HCEC 1CT (cell line): ENCODE results near the gene UBE2I.
A peak's percentile ranks its signal among the peaks of the same experiment; 100 is the strongest.

ENCODE experiments used
- DNase-seq: peaks from one replicate; pipeline ENCODE4 v3.0.0-alpha.2; 2017

The UBE2I gene

DNA sequence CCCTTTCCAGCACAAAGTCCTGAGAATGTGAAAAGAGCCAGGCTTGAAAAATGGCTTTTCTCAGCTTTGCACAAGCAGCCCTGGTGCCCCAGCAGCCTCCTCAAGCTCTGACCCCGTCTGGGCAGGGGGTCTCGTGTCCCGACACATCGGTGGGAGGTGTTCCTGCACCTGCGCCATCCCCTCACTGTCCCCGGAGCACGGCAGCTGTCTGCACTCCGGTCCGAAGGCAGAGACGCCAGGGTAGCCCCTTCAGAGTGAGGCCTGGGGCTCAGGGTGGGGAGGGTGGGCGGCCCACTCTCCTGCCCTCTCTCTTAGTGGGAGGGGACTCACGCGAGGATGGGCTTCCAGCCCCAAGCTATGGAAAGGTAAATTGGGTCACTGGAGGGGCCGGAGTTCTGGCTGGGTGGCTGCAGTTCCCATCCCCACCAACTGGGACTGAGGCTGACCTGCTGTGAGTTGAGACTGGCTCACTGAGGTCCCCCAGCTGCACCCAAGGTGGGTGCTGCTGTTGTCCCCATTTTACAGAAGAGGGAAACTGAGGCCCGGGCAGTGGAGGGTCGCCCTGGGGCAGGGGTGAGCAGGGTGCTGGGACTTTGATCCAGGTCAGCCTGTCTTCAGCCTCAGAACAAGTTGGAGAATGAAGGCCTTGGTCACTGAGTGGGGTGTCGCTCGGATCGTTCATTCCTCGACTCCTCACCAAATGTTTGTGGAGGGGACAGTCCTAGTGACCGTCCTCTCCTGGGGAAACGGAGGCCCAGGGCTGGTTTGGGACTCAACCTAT lies 21.7 kb downstream of the UBE2I start:
- DNase-seq: no peak

DNA sequence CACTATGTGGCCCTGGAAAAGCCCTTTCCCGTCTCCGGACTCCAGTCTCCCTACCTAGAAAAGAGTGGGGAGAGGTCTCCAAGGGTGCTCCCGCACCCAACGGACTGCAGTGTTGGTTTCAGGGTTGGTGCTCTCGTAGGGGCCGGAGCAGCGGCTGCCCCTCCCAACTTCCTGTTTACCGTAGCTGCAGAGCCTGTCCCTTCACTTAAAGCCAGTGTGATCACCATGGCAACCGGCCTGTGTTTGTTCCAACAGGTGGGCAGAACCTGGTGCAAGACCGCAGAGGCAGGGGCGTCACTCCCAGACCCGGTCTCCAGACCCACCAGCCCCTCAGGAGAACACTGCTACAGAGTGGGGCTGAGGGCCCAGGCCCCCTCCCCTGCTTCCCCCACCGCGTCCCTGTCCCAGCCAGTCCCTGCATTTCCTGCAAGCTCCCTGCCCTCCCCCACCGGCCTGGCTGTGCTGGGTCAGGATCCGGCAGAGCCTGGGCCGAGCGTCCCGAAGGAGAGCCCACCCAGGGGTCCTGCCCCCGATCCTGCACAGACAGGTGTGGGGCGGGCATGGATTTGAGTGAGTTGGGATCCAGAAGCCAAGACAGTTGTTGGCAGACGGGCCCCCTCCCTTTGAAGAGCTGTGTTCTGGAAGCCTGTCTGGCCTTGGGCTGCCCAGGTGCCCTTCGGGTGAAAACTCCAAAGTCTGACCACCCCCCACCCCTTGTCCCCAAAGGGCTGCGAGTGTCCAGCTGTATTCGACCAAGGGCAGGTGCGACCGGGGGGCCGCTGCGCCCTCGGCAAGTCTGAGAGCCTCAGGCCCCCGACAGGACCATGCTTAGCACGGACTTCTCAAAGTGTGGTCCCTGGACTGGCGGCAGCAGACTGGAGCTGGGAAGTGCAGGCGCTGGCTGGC lies 22.5 kb downstream of the UBE2I start:
- peak; percentile 39 for DNase-seq

DNA sequence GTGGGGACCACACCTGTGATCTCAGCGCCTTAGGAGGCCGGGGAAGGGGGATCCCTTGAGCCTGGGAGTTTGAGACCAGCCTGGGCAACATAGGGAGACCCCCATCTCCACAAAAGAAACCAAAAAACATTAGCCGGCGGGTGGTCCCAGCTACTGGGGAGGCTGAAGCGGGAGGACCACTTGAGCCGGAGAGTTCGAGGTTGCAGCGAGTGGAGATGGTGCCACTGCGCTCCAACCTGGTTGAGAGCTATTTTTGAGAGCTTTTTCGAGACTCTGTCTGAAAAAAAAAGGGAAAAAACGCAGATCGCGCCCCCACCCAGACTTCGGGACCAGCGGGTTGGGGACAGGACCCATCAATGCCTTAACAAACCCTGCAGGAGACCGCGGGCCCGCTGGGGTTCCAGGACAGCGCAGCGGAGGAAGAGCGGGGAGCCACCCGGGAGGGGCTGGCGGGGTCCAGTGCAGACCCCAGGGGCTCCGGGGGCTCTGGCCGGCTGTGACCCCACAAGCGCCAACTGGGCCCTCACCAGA lies 23.2 kb downstream of the UBE2I start:
- no peak for DNase-seq

DNA sequence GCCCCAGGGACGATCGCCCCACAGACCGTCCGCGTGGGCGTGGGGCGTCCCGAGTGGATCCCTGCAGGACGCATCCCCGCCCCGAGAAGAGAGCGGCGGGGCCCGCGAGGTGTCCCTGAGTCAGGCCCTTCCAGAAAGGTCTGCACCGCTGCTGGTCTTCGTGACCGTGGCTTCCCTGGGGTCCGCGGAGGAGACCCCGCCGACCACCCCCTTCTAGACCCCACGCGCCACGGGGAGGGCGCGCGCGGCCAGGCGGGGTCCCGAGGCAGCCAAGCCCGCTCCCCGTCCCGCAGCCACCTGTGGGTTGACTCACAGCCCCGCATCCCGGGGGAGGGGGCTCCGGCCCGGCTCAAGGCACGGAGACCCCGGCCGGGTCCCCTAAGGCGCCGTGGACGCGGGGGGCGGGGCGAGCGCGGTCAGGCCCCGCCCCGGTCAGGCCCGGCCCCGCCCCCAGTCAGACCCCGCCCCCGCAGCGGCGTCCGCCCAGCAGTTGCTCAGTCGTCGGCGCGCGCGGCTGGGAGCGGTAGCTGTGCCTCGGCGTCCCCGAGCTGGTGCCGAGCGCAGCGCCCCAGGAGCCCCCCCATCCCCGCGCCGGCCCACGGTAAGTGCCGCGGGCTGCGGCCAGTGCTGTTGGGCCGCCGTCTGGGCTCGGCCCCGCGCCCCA lies 23.8 kb downstream of the UBE2I start, which contains the start of gene BAIAP3:
Gene BAIAP3 (plus strand): TSS at position 497 of the 664 bp plus-strand sequence. CDS start 4,905 bp downstream, outside the sequence.
- no peak for DNase-seq

DNA sequence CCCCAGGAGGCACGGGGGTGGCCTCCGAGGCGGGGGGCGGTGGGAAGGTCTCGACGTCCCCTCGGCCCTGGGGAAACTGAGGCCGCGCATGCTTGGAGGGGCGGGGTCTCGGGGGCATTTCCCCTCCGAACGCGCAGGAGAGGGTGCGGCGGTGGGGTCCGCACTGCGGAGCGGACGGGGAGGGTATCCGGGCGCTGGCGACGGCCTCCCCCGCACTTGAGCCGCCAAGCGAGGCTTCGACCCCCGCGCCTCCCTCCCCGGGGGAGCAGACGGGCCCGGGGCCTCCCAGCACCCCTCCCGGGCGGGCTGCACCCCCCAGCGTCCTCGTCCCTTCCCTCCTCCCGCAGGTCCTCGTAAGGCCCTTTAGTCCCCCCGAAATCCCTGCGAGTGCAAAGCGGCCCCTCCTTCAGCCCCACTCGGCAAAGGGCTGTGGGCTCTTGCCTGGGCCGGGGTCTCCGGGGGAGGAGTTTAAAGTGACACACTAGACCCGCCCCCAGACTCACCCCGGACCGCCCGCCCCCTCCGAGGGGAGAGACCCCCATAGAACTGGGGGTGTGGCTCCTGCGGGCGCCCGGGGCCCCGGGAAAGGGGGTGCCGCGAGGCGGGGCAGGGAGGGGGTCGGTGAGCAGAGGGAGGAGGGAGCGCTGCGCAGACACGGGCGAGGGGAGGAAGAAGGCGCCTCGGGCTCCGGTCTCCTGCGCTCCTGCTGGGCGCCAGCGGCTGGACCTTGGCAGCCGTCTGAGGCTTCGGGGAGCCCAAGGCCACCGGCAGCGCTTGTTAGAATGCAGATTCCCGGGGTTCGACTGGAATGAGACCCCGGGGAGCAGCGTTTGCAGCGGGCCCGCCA lies 24.6 kb downstream of the UBE2I start:
- no peak for DNase-seq

DNA sequence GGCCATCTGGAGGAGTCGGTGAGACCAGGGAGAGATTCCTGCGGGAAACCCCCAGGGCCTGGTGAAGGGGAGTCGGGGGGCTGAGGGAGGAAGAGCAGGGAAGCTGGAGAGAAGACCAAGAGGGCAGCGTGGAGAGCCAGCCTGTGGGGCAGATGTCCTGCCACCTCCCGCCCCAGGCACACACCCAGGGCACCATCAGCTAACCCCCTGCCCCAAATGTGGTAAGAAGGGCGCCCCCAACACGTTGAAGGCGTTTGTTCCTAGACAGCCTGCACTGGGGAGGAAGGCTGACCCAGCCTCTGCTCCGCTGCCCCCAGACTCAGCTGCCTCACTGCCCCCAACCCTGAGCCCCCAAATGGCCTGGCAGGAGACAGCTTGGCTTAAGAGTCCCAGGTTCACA lies 25.3 kb downstream of the UBE2I start:
- no peak for DNase-seq

DNA sequence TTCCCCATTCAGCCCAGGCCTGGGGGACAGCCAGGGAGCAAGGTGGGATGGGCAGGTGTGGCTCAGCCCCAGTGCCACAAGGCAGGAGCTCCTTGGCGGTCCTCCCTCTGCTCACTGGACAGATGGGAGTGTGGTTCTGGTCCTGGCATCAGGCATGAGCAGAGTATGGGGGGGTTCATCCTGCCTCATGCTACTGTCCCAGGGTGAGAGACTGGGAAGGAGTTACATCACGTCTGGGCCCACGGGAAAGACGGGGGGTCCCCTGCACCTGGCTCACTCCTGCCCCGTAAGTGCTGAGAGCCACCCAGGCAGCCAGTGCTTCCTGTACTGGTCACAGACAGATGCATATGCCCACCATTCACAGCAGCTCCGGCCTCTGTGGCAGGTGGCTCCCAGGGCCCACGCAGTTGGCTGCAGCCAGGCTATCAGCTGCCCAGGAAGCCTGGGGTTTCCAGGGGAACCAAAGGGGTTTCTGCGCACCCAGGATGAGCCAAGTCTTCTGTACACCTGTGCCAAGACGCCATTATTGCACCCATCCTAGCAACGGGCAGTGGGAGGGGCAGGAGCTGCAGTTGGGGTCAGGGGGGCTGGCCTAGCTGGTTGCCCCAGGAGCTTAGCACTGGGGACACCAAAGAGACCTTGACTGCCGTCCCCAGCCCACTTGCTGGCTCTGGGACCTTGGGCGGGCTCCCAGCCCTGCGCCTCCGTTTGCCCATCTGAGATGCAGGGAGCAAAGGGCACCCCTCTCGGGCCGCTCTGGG lies 26.0 kb downstream of the UBE2I start:
- no peak for DNase-seq

DNA sequence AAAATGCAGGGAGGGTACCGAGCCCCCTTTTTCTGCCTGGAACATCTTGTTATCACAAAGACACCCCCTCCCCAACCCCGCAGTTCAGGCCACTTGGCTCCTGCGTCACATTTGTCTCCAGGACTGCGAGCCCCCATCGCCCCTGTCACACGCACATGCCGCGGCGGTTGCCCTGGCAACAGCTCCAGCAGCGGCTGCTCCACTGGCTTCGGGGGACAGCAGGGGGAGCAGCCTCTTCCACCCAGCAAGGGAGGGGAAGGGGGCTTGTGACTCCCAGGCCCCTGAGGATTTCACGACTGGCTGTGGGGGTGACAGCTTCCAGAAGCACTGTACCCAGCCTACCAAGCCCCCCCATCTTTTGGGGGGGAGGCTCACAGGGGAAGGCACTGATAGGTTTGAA lies 26.6 kb downstream of the UBE2I start:
- no peak for DNase-seq

DNA sequence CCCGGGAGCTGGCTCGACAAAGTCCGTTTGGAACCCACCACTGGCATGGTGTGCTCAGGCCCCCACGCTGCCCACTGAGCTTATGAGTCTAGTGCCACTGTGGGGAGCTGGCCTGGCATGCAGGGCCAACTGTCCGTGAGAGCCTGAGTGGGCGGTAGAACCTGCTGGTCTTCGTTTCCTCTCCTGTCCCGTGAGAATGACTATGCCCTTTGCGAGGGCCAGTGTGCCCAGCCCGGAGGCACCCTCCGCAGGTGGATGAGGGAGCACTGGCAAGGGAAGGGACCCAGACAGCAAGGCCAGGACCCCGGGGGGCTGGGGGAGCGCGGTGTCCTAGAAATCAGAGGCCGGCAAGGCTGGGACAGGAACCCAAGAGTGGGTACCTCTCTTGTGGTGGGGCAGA lies 27.2 kb downstream of the UBE2I start:
- DNase-seq: no peak

DNA sequence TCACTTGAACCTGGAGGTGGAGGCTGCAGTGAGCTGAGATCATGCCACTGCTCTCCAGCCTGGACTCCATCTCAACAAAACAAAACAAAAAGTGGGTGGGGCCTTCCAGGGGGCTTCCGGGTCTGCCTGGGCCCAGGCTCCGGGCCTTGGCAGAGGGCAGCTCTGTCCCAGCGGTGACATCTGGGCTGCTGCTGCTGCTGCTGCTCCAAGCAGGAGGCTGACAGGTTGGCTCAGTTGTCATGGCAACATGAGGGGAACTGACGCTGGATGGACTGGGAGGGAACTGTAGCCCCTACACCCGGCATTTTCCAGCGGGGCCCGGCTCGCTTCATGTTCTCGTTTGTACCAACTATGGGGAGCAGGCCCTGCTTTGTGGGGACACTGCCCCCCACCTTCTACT lies 28.1 kb downstream of the UBE2I start:
- DNase-seq: no peak

DNA sequence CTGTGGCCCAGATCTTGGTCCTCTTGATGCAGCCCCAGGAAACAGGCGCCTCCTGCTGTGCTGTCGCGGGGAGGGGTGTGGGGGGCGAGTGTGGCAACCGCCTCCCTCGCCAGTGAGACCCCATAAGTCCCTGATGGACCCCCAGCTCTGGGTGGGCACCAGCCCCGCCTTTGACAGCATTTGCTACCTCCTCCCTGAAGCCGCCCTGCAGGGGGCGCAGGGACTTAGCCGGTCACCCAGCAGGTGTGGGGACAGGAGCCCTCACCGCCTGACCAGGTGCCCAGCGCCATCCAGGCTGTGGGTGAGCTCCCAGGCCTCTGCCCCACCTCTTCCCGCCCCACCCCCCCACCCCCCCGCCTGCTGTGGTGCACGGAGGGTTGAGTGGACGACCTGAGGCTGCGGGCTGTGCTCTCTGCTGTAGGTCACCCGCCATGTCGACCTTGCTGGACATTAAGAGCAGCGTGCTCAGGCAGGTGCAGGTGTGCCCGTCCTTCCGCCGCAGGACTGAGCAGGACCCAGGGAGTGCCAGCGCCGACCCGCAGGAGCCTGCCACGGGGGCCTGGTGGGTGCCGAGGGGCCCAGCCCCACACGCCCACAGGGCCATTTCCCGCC lies 28.8 kb downstream of the UBE2I start:
- no peak for DNase-seq

DNA sequence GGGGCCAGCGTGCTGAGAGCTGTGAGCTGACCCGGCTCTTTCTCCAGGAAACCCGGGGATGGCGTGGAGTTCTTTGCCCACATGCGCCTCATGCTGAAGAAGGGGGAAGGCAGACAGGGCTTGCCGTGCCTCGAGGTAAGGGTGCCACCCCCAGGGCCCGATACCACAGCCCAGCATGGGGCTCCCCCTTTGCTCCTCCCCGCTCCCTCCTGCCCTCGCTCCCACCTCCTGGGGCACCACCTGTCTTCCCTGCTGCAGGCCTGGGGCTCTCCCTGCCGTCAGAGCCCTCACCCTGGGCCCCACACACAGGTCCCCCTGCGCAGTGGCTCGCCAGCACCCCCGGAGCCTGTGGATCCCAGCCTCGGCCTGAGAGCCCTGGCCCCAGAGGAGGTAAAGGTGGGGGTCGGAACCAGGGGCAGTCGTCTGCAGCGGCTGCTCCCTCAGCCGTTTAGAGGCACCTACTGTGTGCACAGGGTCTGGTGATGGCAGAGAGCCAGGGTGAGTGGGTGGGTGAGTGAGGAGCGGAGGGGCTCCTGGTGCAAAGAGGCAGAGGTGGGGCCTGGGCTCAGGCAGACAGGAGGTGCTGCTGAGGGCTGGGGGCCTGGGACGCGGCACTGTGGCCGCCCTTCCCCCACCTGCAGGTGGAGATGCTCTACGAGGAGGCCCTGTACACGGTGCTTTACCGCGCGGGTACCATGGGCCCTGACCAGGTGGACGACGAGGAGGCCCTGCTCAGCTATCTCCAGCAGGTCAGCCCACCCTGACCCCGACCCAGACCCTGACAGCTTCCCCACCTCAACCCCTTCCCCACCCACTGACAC lies 29.6 kb downstream of the UBE2I start:
- DNase-seq: no peak

DNA sequence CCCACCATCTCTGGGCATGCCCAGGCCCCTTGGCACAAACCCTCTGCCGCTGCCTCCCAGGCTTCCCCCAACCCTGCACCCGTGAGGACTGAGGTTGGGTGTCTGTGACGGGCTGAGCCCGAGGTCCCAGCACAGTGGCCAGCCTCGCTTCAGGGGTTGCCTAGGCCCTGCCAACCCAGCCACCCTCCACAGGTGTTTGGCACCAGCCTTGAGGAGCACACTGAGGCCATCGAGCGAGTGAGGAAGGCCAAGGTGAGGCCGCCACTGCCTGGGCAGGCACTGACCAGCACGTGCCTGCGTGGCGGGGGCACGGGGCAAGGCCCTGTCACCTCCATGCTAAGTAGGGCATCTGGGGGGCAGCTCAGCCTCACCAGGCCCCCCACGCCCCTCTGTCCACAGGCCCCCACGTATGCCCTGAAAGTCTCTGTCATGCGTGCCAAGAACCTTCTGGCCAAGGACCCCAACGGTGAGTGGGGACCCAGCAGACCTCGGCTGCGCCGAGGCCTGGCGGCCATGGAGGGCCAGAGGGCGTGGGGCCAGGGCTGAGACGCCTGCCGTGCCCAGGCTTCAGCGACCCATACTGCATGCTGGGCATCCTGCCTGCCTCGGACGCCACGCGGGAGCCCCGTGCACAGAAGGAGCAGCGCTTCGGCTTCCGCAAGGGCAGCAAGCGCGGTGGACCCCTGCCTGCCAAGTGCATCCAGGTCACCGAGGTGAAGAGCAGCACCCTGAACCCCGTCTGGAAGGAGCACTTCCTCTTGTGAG lies 31.5 kb downstream of the UBE2I start:
- DNase-seq: no peak

DNA sequence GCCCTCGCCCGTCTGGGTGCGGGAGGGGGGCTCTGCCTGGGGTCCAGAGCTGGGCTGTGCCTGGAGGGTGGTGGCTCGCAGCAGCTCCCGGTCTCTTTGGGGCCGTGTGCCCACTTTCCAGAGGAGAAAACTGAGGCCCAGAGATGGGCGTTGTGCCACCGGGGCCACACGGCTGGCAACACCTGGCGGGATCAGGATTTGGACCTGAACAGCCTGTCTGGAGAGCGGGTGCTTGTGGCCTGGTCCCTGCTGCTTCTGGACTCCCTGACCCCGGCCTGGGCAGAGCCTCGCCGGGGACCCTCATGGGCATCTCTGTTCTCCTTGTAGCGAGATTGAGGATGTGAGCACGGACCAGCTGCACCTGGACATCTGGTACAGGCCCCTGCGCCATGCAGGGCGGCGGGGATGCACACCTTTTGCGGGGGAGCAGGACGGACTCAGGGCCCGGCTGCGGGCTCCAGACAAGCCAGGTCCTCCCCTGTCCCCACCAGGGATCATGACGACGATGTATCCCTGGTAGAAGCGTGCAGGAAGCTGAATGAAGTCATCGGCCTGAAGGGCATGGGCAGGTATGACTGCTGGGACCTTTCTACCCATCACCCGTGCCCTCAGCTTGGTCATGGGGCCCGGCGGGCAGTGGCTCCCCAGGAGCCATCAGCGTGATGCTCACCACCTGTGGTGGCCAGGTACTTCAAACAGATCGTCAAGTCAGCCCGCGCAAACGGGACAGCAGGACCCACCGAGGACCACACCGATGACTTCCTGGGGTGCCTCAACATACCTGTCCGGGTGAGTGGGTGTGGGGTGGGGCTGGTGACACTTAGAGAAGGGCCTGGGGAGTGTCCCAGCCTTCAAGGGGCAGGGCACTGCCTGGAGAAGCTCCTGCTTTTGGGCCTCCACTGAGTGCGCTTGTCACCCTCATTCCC lies 32.3 kb downstream of the UBE2I start:
- DNase-seq: no peak

DNA sequence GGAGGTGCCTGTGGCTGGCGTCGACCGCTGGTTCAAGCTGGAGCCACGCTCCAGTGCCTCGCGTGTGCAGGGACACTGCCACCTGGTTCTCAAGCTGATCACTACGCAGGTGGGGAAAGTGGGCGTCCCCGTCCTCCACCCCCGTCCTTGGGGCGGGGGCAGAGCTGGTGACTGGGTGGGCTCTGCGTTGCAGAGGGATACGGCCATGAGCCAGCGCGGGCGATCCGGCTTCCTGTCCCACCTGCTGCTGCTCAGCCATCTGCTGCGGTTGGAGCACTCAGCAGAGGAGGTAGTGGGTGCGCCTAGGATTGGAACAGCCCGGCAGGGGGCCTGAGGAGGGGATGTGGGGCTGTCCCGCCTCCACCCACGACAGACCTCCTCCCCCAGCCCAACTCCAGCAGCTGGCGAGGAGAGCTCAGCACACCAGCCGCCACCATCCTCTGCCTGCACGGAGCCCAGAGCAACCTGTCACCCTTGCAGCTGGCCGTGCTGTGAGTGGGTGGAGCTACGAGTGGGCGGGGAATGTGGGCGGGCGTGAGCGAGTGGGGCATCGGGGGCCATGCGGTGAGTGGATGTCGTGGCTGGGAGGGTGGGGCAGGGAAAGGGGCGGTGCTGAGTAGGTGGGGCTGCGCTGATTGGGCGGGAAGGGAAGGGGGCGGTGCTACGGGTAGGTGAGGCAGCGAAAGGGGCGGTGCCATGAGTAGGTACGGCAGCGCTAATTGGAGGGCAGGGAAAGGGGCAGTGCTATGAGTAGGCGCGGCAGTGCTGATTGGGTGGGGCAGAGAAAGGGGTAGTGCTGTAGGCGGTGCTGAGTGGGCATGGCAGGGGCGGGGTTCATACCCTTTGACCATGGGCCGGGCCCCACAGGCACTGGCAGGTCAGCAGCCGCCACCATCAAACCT lies 33.3 kb downstream of the UBE2I start:
- DNase-seq: peak; percentile 75

DNA sequence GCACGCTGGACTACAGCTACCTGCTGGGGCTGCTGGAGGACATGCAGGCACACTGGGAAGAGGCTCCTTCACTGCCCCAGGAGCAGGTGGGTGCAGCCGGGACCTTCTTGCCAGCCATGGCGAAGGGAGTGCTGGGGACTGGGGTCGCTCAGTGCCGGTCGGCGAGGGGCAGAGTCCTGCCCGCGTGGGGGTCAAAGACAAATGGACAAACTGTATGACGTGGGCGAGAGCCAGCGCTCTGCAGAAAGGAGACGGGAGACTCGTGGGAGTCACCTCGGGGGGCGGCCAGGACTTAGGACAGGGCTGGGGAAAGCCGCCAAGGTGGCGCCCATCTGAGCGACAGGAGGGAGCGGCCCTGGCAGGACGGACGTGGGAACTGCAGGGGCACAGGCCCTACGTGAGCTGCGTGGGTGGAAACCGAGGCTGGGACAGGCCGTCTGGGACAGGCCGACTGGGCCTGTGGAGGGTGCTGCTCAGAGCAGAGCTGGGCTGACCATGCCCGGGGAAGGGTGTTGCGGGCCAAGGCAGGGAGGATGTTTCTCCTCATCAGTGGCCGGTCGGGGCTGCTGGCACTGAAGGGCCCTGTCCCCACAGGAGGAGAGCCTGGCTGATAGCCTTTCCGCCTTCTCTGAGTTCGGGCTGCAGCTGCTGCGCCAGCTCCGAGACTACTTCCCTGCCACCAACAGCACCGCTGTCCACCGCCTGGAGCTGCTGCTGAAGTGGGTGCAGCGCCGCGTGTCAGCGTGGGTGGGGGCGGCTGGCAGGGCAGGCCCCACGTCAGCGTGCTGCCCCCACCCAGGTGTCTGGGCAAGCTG lies 34.2 kb downstream of the UBE2I start:
- no peak for DNase-seq
